Nucleus accumbens (tissue), 56 donors: ENCODE data around the gene ERRFI1.

Experiments
- DNase-seq, 56 donors: peaks; one replicate each; lab custom pipeline; 2025; lab: John Stamatoyannopoulos, UW

ERRFI1 gene

DNA sequence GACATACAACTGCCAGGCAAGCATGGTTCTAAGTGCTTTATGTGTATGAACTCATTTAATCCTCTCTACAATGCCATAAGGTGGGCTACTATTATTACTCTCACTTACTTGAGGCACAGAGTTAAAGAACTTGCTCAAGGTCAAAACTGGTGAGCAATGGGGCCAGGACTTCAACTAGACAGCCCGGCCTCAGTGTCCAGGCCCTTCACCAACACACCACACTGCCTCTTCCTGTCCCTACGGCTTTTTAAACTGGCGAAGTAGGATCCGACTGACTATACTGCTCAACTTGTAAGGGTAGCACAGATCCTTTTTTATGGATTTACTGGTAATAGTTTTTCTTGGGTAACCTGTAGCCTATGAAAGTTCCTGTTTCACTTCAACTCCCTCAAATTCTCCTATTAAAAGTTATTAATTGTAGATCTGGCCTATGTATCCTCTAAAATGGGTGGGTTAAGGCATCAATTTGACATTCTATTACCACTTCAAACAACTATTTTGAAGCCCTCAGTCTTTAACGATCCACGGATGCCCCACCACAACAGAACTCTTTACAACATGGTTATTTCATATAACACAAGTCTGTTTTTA, 4.3 kb downstream of the ERRFI1 start:
- no peak for DNase-seq

- DNase-seq, result no peak
These were observed 6.1 kb downstream of the ERRFI1 start for GRCh38 chr1:8020032-8020431.

DNA sequence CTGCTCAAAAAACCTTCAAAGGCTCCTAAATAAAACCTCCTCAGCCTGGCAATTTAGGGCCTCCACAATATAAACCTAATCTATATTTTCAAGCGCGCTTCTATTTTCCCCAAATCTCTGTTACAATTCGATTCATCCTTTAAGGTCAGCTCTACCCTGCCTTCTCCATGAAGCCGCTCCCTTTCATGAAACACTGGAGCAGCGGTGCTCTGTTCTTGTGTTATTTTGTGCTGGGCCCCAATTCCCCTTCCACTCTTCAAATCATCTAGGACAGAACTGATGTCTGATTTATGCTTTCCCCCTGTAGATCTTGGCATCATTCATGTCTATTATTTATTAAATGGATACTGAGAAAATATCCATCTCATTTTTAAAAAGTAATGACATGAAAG, 6.9 kb downstream of the ERRFI1 start:
- no peak for DNase-seq

- DNase-seq, result no peak
These were observed 7.4 kb downstream of the ERRFI1 start for GRCh38 chr1:8018492-8019228.

- DNase-seq, result peak in 16 of 56 donors; percentile 5 to 47 (median 18)
These were observed 8.5 kb downstream of the ERRFI1 start for GRCh38 chr1:8017495-8018197.

DNA sequence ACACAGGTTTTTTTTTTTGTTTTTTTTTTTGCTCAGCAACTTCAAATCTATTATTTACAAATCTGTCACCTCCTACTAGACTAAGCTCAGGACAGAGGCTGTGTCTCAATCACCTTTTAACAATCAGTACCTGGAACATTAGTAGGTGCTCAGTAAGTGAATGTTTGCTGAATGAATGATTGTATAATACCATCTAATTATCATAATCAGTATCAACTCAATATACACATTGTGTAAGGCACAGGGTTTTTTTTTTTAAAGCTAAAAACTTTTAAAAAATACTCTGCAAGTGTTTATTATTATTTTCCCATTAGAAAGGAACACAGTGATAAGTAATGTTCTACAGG, 9.2 kb downstream of the ERRFI1 start:
- DNase-seq, result no peak

DNA sequence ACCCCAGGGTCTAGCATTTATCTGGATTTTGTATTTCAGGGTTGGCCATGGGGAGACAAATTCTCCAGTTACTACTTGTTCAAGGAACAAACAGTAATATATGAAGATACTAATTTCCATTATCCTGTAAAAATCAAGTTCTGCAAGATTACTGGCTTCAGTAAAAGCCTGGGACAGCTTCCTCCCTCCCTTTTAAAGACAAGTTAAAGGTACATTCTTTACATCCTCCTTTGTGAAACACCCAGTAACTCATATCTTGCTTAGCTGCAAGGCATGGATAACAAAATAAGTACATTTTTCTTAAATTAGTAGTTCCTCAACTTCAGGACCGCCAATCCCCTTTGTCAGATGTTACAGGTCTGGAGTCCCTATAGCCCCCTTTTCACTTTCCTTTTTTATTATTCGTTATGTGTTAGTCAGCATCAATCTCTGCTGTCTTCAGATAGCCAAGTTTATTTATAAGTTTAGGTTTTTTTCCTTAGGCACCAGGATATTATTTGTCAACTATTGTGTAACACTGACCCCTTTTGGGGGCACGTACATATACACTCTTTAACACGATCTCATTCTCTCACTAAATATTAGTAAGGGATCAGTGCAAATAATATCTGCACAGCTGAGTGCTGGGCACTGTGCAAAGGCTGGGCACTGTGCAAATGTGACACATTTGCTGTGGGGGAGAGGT, 9.8 kb downstream of the ERRFI1 start:
- DNase-seq, result no peak

GRCh38 chr1:8015809-8016165, 10.3 kb downstream of the ERRFI1 start:
- peak in 2 of 56 donors; percentile 2 to 15 for DNase-seq

DNA sequence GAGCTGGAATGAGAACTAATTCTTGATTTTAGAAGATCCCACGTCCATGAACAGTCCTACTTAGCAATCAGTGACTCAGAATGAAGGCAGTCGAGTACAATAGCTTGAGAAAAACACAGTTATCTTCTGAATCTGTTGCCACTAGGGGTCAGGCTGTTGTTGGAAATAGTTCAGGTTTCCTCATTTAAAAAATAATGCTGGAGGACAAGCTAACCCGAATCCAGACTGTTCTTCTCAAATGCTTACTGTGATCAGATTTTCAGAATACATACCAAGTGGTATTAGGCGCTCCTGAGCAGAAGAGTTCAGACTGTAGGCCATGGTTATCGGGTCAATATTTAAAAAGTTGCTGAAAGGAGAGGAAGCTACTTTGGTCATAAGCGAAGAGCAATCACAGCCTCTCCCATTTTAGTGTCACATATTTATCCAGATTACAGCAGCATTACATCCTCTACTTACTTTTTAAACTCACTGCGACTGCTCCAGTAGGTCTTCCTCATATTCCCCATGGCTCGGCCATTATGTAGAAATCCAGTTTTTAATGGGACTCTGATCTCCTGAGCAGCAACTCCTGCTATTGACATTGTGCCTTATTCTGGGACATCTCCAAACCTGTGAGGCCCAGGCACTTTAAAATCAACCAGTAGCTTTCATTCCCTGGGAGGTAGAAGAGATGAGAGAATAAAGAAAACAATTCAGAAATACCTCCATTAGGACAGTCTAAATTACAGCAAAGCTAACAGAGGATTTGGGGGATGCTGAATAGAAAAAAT, 10.9 kb downstream of the ERRFI1 start:
- DNase-seq, result peak in 31 of 56 donors; percentile 3 to 78 (median 33)

GRCh38 chr1:8014381-8014988, 11.6 kb downstream of the ERRFI1 start:
- no peak for DNase-seq

DNA sequence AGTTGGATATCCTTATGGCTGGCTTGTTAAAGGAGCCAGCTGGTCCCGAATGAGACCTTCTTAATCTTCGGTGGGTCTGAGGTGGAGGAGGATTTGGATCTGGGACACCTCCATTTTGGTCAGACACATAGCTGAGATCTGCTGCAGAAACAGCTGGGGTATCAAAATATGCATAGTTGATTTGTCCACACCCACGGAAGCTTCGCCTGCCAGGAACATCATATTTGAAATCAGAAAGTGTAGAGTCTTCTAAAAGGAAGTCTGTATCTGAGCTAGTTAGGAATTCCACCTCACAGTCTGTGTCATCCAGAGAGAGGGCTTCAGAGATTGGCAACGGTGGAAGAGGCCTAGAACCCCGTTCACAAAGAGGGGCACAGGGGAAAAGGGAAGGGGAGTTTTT, 12.3 kb downstream of the ERRFI1 start:
- DNase-seq, result peak in 2 of 56 donors; percentile 16 to 25

GRCh38 chr1:8013399-8013798, 12.7 kb downstream of the ERRFI1 start:
- no peak for DNase-seq

- DNase-seq, result no peak
These were observed 13.2 kb downstream of the ERRFI1 start for GRCh38 chr1:8012955-8013354.

DNA sequence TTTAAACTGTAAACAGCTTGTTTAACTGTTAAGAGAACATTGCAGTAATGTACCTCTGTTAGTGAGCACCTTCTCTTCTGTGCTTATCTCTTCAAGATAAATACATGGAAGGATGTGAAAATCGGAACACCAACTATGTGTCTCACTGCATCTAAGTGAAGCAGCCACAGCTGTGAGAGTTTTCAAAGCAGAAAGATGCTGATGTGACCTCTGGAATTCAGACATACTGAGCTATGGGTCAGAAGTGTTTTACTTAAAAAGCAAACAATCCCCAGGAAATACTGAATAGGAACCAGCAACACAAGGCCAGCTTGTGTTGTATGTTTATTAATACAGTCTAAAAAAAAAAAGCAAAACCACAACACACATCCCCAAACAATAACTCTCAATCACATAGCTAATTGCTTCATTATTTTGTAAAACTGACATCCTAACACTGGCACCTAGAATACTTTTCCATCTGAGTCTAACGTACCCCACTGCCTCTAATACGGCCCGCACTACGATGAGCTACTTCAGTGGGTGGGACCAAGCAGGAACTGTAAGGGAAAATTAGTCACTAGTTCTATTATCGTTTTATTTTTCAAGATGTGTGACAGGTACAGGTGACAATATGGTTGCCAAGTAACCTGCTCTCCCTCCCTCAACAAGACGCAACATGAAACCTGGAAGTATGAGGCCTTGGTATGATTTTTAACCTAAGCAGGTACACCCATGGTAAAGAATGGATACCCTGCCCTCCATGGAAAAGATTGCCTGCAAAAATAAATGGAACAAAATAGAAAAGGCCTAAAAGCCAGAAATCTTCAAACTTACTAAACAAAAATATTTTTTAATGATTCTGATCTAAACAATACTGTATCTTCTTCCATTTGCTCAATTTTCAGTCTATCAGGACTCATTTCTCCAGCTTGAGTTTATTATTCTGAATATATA, 13.9 kb downstream of the ERRFI1 start:
- DNase-seq, result peak in 10 of 56 donors; percentile 8 to 41 (median 34)

DNA sequence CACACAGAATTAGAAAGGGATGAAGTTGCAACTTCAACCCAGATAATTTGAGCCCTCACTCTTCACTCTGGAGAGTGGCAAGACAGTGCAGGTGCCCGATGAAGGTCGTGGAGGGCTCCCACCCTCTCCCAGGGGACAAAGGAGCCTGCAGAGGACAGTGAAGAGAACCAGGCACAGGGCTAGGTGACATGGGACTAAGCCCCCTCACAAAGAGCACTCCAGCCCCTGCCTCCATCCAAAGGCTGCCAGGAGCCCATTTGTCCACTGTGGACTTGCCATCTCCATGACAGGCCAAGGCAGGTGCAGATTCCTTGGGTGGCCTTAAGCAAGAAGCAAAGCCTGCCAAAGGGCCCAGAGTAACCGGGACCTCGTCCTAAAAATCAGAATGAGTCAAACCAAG, 15.1 kb downstream of the ERRFI1 start:
- DNase-seq, result no peak

GRCh38 chr1:8010080-8010664, 15.9 kb downstream of the ERRFI1 start:
- no peak for DNase-seq

- no peak for DNase-seq
These were observed 16.8 kb downstream of the ERRFI1 start for GRCh38 chr1:8009043-8010002.
